Measurements from ENCODE around the gene HNRNPA1L2. TPM values are rescaled to one million over a fixed set of nuclear protein-coding genes. Genes with fewer than 3 reads are reported as not detected.

Gene HNRNPA1L2
- total and polyA plus RNA-seq, 2 of the 8 experiments (the other 6 are each of a cell fraction or from before 2014, with no cell fraction given): 3.7 to 8.9 TPM

DNA sequence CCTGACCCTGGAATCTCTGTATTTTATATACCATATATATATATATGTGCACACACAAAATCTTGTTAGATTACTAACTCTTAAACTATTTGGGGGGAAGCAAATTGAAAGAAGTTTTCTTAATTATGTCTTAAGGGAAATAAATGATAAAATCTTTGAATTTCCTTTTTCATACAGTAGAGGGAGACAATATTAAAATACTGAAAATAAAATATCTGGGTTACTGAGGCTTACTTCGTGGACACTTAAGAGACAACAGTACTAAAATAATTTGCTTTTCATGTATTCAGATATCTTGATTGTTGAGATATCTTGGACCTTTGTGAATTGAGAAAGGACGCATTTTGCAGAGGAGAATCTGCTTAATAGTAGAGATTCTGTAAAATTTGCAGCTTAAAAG lies 27.4 kb downstream of the HNRNPA1L2 start:
- no peak overlapping the region for H2BK20ac ChIP-seq (ENCODE audit: low read length)
- no peaks in the 10 kb centered on the region for H3K27me3 ChIP-seq (replicated peaks in 1 of 4; ENCODE audit: control insufficient read depth in 3 of 4, extremely low read depth in 1 of 4, insufficient read depth in 3 of 4, low read length in 3 of 4)
- H3K9ac ChIP-seq (replicated peaks in 1 of 4; ENCODE audit: extremely low read depth in 1 of 4, low read depth in 3 of 4, low read length in 3 of 4): no peak overlapping the region
- no peak overlapping the region for H3K4me3 ChIP-seq (ENCODE audit: extremely low read depth in 1 of 4, insufficient read depth in 2 of 4, low read depth in 3 of 4, low read length in 4 of 4)
- H2BK5ac ChIP-seq (ENCODE audit: low read depth, low read length): no peak overlapping the region
- no peak overlapping the region for H2BK15ac ChIP-seq (ENCODE audit: low read length)
- H3K23me2 ChIP-seq (ENCODE audit: low read depth, low read length): no peaks in the 10 kb centered on the region
- H3K9me3 ChIP-seq (ENCODE audit: insufficient read depth in 2 of 2, low read depth in 1 of 2, low read length in 1 of 2): no peaks in the 10 kb centered on the region
- H3K27ac ChIP-seq (ENCODE audit: low read depth, low read length): no peak overlapping the region
- no peak for FAIRE-seq
- no peak overlapping the region for H2BK120ac ChIP-seq (replicated peaks; ENCODE audit: low read depth, low read length)
- ChIA-PET CTCF (ENCODE audit: partially characterized antibody) (interaction anchor here (1.0 kb wide), 1 partner anchor 140 kb away, joined by 5 read pairs; no protein-coding TSS in a partner anchor), POLR2A (ENCODE audit: partially characterized antibody) (no interaction called here)
- peaks cover 0 to 52% (median 11%) of the 10 kb centered on the region in 4 experiments; a peak in 5 of 8 replicates for H3K36me3 ChIP-seq (ENCODE audit: control insufficient read depth in 2 of 4, insufficient read depth in 4 of 4, low read length in 3 of 4)
- no peak overlapping the region for H3K56ac ChIP-seq (replicated peaks; ENCODE audit: insufficient read length, low read depth, low read length)
- H3K18ac ChIP-seq (ENCODE audit: extremely low read depth, low read length): no peak overlapping the region
- H2AK5ac ChIP-seq (ENCODE audit: low read depth, low read length): no peak overlapping the region
- H4K91ac ChIP-seq (replicated peaks; ENCODE audit: insufficient read length, low read length): no peak overlapping the region
- no peak overlapping the region for H3K4me2 ChIP-seq (ENCODE audit: insufficient read depth in 1 of 2, low read depth in 2 of 2, low read length in 2 of 2)
- no peak overlapping the region for H4K5ac ChIP-seq (ENCODE audit: insufficient read length, low read depth, low read length)
- H3K14ac ChIP-seq (ENCODE audit: insufficient read length): no peak overlapping the region
- H3K4me1 ChIP-seq (replicated peaks in 1 of 4; ENCODE audit: control insufficient read depth in 3 of 4, insufficient read depth in 4 of 4, low read length in 3 of 4): no peaks in the 10 kb centered on the region
- no peak overlapping the region for H2BK12ac ChIP-seq (ENCODE audit: low read depth, low read length)
- peaks cover 0 to 12% of the 10 kb centered on the region in 2 experiments; a peak in 1 of 4 replicates for H3K79me2 ChIP-seq (ENCODE audit: control insufficient read depth in 1 of 2, insufficient read depth in 2 of 2, low read length in 2 of 2)
- no peak overlapping the region for H3K23ac ChIP-seq (ENCODE audit: insufficient read length)
- DNase-seq (ENCODE audit: low read depth in 1 of 2, low spot score in 2 of 2): no peak
- H4K8ac ChIP-seq (ENCODE audit: extremely low read depth, insufficient read depth, low read length): no peak overlapping the region
- no peak overlapping the region for H3K4ac ChIP-seq (replicated peaks; ENCODE audit: insufficient read length, low read depth, low read length)
- 92% methylated on average over 2 of the region's 2 CpGs; no CpG with 5 or more reads in 1 of the 2 experiments for WGBS, 2 experiments (ENCODE audit: extremely low coverage in 1 of 2, insufficient coverage in 1 of 2, insufficient read length in 1 of 2, insufficient replicate concordance in 2 of 2, low coverage in 1 of 2, low lambda C conversion rate in 2 of 2, missing lambda C conversion rate in 1 of 2)
- H2AFZ ChIP-seq (ENCODE audit: low read length): no peak overlapping the region
- 0 out of 2 replicates have a peak, but pooled peaks cover 2% of the 10 kb centered on the region for H3K79me1 ChIP-seq (ENCODE audit: low read depth, low read length)
- H4K20me1 ChIP-seq (replicated peaks in 1 of 2; ENCODE audit: control insufficient read depth in 1 of 2, insufficient read depth in 2 of 2, low read length in 2 of 2): no peaks in the 10 kb centered on the region
- TF ChIP-seq FOSL1 (IDR thresholded peaks at IDR 0.05; ENCODE audit: insufficient read depth, low read depth, low read length): no peak
- no peak for TF ChIP-seq BACH1 (IDR thresholded peaks at IDR 0.05; ENCODE audit: low read length)
- TF ChIP-seq CBX5 (IDR thresholded peaks at IDR 0.05; ENCODE audit: low read depth, low read length): no peak
- TF ChIP-seq, protein P1, sequence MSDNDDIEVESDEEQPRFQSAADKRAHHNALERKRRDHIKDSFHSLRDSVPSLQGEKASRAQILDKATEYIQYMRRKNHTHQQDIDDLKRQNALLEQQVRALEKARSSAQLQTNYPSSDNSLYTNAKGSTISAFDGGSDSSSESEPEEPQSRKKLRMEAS (IDR thresholded peaks at IDR 0.05): no peak

Data from H1 (cell line).